ENCODE measurements around the gene CCDC40.

GRCh38 chr17:79988185-79988971 lies 48.1 kb upstream of the CCDC40 start:
- TF ChIP-seq CTCF (conservative IDR thresholded peaks at IDR 0.05 in 1 of 2, IDR thresholded peaks at IDR 0.05 in 1 of 2; ENCODE audit: low read depth in 1 of 2, low read length in 2 of 2) (no peak), EZH2 (IDR thresholded peaks at IDR 0.05; ENCODE audit: low read length, missing control alignments) (no peak)

Measured in fibroblast of lung (primary cell).